HCT116 (cell line): ENCODE results near the gene SYN1.
A peak's percentile ranks its signal among the peaks of the same experiment; 100 is the strongest.

Source experiments
- CEBPB ChIP-seq: IDR thresholded peaks from 2 replicates; pipeline ENCODE4 v1.6.1; 2012; ENCODE audit warnings: low read depth
- EGR1 ChIP-seq: IDR thresholded peaks from 2 replicates; pipeline ENCODE4 v1.6.1; 2012; ENCODE audit warnings: low read depth
- EZH2 ChIP-seq: fragments of 200-600 bp; sonication (generic); IDR thresholded peaks from 2 replicates; pipeline ENCODE4 v1.6.1; 2017; ENCODE audit warnings: antibody characterized with exemption, mixed run types
- EZH2phosphoT487 ChIP-seq: fragments of 200-600 bp; IDR thresholded peaks from 2 replicates; pipeline ENCODE4 v1.6.1; 2018; ENCODE audit warnings: antibody characterized with exemption, borderline replicate concordance
- POLR2A ChIP-seq: IDR thresholded peaks from 2 replicates; pipeline ENCODE4 v1.7.0; 2011; ENCODE audit warnings: borderline replicate concordance; ENCODE audit not compliant: insufficient read depth, insufficient read length; ENCODE audit errors: extremely low read depth
- POLR2AphosphoS5 ChIP-seq: IDR thresholded peaks from 2 replicates; pipeline ENCODE4 v1.6.1; 2011; ENCODE audit warnings: mild to moderate bottlenecking, low read depth, low read length, moderate library complexity
- RAD21 ChIP-seq: IDR thresholded peaks from 2 replicates; pipeline ENCODE4 v1.6.1; 2012; ENCODE audit warnings: low read depth, mild to moderate bottlenecking
- SIN3A ChIP-seq: IDR thresholded peaks from 2 replicates; pipeline ENCODE4 v1.6.1; 2012; ENCODE audit warnings: low read depth
- TCF7L2 ChIP-seq: IDR thresholded peaks from 2 replicates; pipeline ENCODE4 v1.7.0; 2011; ENCODE audit warnings: borderline replicate concordance, inconsistent platforms; ENCODE audit not compliant: insufficient read depth, insufficient read length; ENCODE audit errors: extremely low read depth
- ZNF274 ChIP-seq: fragments of 200-500 bp; sonication (Bioruptor generic); IDR thresholded peaks from 2 replicates; pipeline ENCODE4 v1.6.1; 2014; ENCODE audit warnings: mild to moderate bottlenecking, low read depth, low read length, inconsistent platforms
- TF ChIP-seq, protein P1 (sequence below), 3 experiments: fragments of 200-600 bp in 1 of 3; sonication (generic) in 1 of 3; IDR thresholded peaks in 2 of 3; conservative IDR thresholded peaks in 1 of 3; 2 replicates each; pipeline ENCODE4 v1.5.1; 2012 to 2017; ENCODE audit warnings: low read depth in 2 of 3, low read length in 2 of 3, antibody characterized with exemption in 1 of 3, borderline replicate concordance in 1 of 3, control low read depth in 1 of 3, mild to moderate bottlenecking in 1 of 3, mixed read lengths in 1 of 3, mixed run types in 1 of 3, moderate library complexity in 1 of 3; ENCODE audit not compliant: insufficient read depth in 1 of 3
- TF ChIP-seq, protein P2 (sequence below): IDR thresholded peaks from 2 replicates; pipeline ENCODE4 v1.6.1; 2012
- TF ChIP-seq, protein P3 (sequence below): IDR thresholded peaks from 2 replicates; pipeline ENCODE4 v1.6.1; 2012

DNA sequence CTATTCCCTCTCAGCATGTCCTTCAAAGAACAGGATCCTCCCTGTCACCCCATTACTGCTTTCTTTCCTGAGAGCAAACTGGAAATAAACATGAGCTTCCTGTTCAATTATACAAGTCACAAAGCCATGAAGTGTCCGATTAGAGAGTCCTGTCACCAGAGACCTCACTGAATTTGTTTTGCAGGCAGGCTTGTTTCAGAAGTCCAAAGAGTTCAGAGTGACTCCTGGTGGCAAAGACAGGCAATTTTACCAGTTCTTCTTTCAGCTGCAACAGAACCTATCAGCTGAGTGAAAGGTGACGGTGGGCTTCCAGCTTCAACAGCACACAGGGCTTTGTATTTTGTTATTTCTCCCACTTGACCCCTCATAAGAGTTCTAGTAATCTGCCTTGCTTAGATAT is 24.3 kb upstream of the SYN1 start:
- TF ChIP-seq EZH2 (no peak), TCF7L2 (no peak), ZNF274 (no peak), POLR2A (no peak), CEBPB (no peak), EGR1 (no peak), POLR2AphosphoS5 (no peak), RAD21 (peak; percentile 40), SIN3A (no peak), EZH2phosphoT487 (no peak)
- TF ChIP-seq, protein P1, sequence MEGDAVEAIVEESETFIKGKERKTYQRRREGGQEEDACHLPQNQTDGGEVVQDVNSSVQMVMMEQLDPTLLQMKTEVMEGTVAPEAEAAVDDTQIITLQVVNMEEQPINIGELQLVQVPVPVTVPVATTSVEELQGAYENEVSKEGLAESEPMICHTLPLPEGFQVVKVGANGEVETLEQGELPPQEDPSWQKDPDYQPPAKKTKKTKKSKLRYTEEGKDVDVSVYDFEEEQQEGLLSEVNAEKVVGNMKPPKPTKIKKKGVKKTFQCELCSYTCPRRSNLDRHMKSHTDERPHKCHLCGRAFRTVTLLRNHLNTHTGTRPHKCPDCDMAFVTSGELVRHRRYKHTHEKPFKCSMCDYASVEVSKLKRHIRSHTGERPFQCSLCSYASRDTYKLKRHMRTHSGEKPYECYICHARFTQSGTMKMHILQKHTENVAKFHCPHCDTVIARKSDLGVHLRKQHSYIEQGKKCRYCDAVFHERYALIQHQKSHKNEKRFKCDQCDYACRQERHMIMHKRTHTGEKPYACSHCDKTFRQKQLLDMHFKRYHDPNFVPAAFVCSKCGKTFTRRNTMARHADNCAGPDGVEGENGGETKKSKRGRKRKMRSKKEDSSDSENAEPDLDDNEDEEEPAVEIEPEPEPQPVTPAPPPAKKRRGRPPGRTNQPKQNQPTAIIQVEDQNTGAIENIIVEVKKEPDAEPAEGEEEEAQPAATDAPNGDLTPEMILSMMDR (IDR thresholded peaks at IDR 0.05 in 2 of 3, conservative IDR thresholded peaks at IDR 0.05 in 1 of 3; ENCODE audit: borderline replicate concordance in 1 of 3, insufficient read depth in 1 of 3, low read depth in 2 of 3, low read length in 2 of 3): peak; percentile 29 to 36 (median 31); a peak in 3 of 6 replicates
- TF ChIP-seq, protein P2, sequence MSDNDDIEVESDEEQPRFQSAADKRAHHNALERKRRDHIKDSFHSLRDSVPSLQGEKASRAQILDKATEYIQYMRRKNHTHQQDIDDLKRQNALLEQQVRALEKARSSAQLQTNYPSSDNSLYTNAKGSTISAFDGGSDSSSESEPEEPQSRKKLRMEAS: no peak
- TF ChIP-seq, protein P3, sequence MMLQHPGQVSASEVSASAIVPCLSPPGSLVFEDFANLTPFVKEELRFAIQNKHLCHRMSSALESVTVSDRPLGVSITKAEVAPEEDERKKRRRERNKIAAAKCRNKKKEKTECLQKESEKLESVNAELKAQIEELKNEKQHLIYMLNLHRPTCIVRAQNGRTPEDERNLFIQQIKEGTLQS: no peak
